GM19023 (cell line): ENCODE measurements around the gene INF2.
"Not testable (repeated sequence)": the region's sequence is repeated elsewhere in the genome, so short reads cannot be mapped to it uniquely, and the experiment has no call there.

ENCODE experiments used
- ATAC-seq: cut with Tn5 transposase; IDR thresholded peaks from one replicate; pipeline ENCODE4 v1.9.1; 2021; ENCODE audit warnings: mild to moderate bottlenecking, moderate library complexity; ENCODE audit not compliant: unreplicated experiment

INF2 gene

GRCh38 chr14:104656014-104656714, 33.3 kb upstream of the INF2 start:
- ATAC-seq = no peak

GRCh38 chr14:104657101-104657524, 32.3 kb upstream of the INF2 start:
- ATAC-seq = no peak

- ATAC-seq = no peak
Observed at GRCh38 chr14:104657563-104658324, 31.7 kb upstream of the INF2 start.

- no peak for ATAC-seq
Observed at GRCh38 chr14:104658325-104658712, 31.1 kb upstream of the INF2 start.

GRCh38 chr14:104659146-104659545, 30.3 kb upstream of the INF2 start:
- no peak for ATAC-seq

- no peak for ATAC-seq
Observed at GRCh38 chr14:104659764-104660523, 29.5 kb upstream of the INF2 start.

- ATAC-seq = no peak
Observed at GRCh38 chr14:104660597-104660996, 28.8 kb upstream of the INF2 start.

- no peak for ATAC-seq
Observed at GRCh38 chr14:104661086-104661485, 28.3 kb upstream of the INF2 start.

- ATAC-seq = not testable (repeated sequence)
Observed at GRCh38 chr14:104661528-104662157, 27.8 kb upstream of the INF2 start.

- not testable (repeated sequence) for ATAC-seq
Observed at GRCh38 chr14:104662472-104662871, 26.9 kb upstream of the INF2 start.

- ATAC-seq = no peak
Observed at GRCh38 chr14:104664107-104664506, 25.3 kb upstream of the INF2 start.

- no peak for ATAC-seq
Observed at GRCh38 chr14:104664588-104664987, 24.8 kb upstream of the INF2 start.

- no peak for ATAC-seq
Observed at GRCh38 chr14:104665114-104665656, 24.2 kb upstream of the INF2 start.

- no peak for ATAC-seq
Observed at GRCh38 chr14:104665657-104666522, 23.5 kb upstream of the INF2 start.

GRCh38 chr14:104666523-104666895, 22.9 kb upstream of the INF2 start:
- not testable (repeated sequence) for ATAC-seq

GRCh38 chr14:104666981-104667380, 22.4 kb upstream of the INF2 start:
- no peak for ATAC-seq

- no peak for ATAC-seq
Observed at GRCh38 chr14:104669697-104670096, 19.7 kb upstream of the INF2 start.

GRCh38 chr14:104671330-104671977, 18.0 kb upstream of the INF2 start:
- ATAC-seq = not testable (repeated sequence)

GRCh38 chr14:104672119-104672518, 17.3 kb upstream of the INF2 start:
- not testable (repeated sequence) for ATAC-seq
